ENCODE results near the gene ZNF783. TPM values are rescaled to one million over a fixed set of nuclear protein-coding genes. Genes with fewer than 3 reads are reported as not detected.

Gene ZNF783
- polyA plus RNA-seq, 1 donor (not counting 4 experiments of a cell fraction or from before 2014, with no cell fraction given), result 4.2 TPM

DNA sequence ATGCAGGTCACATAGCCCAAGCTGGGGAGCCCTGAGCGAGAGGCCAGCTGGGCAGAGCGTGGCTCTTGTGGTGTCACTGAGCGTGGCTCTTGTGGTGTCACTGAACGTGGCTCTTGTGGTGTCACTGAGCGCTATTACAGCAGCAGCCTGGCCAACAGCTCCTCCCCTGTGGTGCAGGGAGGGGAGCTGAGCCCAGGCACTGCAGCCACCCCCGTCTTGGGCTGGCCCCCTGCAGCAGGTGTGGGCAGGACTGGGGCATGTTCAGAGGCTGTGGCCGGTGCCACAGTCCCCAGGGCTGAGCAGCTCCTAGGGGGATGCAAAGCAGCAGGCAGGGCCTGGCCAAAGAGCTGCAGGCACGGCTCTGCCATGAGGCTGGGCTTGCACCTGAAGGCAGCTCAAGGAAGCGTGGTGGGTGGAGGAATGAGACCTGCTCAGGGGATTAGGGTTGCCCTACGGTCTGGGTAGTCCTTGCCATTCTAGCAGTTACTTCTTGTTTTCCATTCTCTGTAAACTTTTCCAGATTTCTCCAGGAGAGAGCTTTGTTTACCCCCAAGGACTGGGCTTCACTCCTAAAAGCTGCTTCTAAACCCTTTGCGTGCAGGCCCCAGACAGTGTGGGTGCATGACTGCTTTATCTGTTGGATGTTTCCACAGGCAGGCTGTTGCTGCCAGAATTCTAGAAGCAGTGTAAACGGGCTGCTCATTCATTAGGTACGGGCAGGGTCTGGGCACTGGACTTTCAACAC lies 29.2 kb downstream of the ZNF783 start:
- no peak overlapping the region for H2AFZ ChIP-seq (ENCODE audit: control insufficient read depth, low read length)
- H3K4me3 ChIP-seq (ENCODE audit: control insufficient read depth in 2 of 3, extremely low read depth in 1 of 3, insufficient read depth in 2 of 3, low read depth in 1 of 3, low read length in 3 of 3), result no peak overlapping the region
- no peaks in the 10 kb centered on the region for H4K20me1 ChIP-seq (ENCODE audit: control insufficient read depth, extremely low read depth, insufficient read depth, low read length)
- H3K79me2 ChIP-seq (ENCODE audit: control insufficient read depth, insufficient read depth, low read length), result no peaks in the 10 kb centered on the region
- H3K27me3 ChIP-seq (ENCODE audit: control insufficient read depth, extremely low read depth, insufficient read depth, low read length), result no peaks in the 10 kb centered on the region
- DNase-seq (ENCODE audit: low read depth, low spot score), result no peak
- no peak for FAIRE-seq
- no peak overlapping the region for H3K9ac ChIP-seq (ENCODE audit: control insufficient read depth, extremely low read depth, insufficient read depth, low read length)
- H3K36me3 ChIP-seq (ENCODE audit: control insufficient read depth in 2 of 2, extremely low read depth in 1 of 2, insufficient read depth in 2 of 2, low read length in 2 of 2), result peaks cover 0 to 6% of the 10 kb centered on the region in 2 experiments
- H3K4me2 ChIP-seq (ENCODE audit: control insufficient read depth, extremely low read depth, insufficient read depth, low read depth, low read length), result no peak overlapping the region
- peaks cover 10% of the 10 kb centered on the region for H3K4me1 ChIP-seq (ENCODE audit: control insufficient read depth, extremely low read depth, insufficient read depth, low read length)
- H3K9me1 ChIP-seq (ENCODE audit: control insufficient read depth, extremely low read depth, insufficient read depth, low read length), result no peaks in the 10 kb centered on the region
- no peak overlapping the region for H3K27ac ChIP-seq (ENCODE audit: control insufficient read depth, insufficient read depth, low read length)
- dilution Hi-C loops (cut with MboI; ENCODE audit: extremely low pct_ligation_motif_present, low sequenced_read_pairs), result no loop called here
- TF ChIP-seq, protein P1, sequence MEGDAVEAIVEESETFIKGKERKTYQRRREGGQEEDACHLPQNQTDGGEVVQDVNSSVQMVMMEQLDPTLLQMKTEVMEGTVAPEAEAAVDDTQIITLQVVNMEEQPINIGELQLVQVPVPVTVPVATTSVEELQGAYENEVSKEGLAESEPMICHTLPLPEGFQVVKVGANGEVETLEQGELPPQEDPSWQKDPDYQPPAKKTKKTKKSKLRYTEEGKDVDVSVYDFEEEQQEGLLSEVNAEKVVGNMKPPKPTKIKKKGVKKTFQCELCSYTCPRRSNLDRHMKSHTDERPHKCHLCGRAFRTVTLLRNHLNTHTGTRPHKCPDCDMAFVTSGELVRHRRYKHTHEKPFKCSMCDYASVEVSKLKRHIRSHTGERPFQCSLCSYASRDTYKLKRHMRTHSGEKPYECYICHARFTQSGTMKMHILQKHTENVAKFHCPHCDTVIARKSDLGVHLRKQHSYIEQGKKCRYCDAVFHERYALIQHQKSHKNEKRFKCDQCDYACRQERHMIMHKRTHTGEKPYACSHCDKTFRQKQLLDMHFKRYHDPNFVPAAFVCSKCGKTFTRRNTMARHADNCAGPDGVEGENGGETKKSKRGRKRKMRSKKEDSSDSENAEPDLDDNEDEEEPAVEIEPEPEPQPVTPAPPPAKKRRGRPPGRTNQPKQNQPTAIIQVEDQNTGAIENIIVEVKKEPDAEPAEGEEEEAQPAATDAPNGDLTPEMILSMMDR (optimal IDR thresholded peaks at IDR 0.05 in 1 of 3, IDR thresholded peaks at IDR 0.05 in 1 of 3, conservative IDR thresholded peaks at IDR 0.05 in 1 of 3; ENCODE audit: extremely low read depth in 1 of 3, insufficient read depth in 2 of 3, low read length in 3 of 3), result no peak
- no peak for TF ChIP-seq EZH2 (IDR thresholded peaks at IDR 0.05; ENCODE audit: low read length)
- no peaks in the 10 kb centered on the region for H3K9me3 ChIP-seq (ENCODE audit: control insufficient read depth, low read depth, low read length)

DNA sequence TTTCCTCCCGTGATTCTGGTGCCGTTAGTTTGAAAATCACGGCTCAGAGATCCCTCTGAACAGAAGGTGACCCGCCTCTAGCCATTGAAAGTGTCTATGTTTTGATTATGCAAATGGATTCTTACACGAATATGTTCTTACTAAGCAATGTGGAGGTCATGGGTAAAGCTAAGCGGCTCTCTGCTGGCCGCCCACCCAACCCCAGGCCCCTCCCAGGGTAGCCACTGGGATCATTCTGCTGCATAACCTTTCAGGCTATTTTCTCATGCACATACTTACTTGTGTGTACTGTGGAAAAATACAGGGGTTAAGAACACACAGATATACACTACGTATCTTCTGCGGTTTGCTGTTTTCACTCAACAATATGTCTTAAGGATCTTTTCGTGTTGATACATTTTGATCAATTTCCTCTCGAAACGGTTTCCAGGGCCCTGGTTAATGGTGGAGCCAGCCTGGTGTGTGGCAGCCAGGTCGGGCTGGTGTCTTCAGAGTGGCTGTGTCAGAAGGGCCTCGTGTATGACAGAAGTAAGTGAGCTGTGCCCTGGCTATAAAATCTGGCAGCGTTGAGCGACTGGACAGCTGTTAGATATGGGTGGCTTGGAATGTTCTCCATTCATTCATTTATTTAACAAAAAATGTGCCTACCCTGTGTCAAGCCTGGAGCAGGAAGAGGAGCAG lies 29.9 kb downstream of the ZNF783 start:
- no peak for TF ChIP-seq EZH2 (IDR thresholded peaks at IDR 0.05; ENCODE audit: low read length)
- TF ChIP-seq, protein P1 (optimal IDR thresholded peaks at IDR 0.05 in 1 of 3, IDR thresholded peaks at IDR 0.05 in 1 of 3, conservative IDR thresholded peaks at IDR 0.05 in 1 of 3; ENCODE audit: extremely low read depth in 1 of 3, insufficient read depth in 2 of 3, low read length in 3 of 3), result no peak
- Histone ChIP-seq H4K20me1 (ENCODE audit: control insufficient read depth, extremely low read depth, insufficient read depth, low read length) (no peaks in the 10 kb centered on the region), H3K4me1 (ENCODE audit: control insufficient read depth, extremely low read depth, insufficient read depth, low read length) (peaks cover 4% of the 10 kb centered on the region), H3K36me3 (ENCODE audit: control insufficient read depth in 2 of 2, extremely low read depth in 1 of 2, insufficient read depth in 2 of 2, low read length in 2 of 2) (peaks cover 0 to 6% of the 10 kb centered on the region in 2 experiments), H3K9ac (ENCODE audit: control insufficient read depth, extremely low read depth, insufficient read depth, low read length) (no peak overlapping the region), H3K4me3 (ENCODE audit: control insufficient read depth in 2 of 3, extremely low read depth in 1 of 3, insufficient read depth in 2 of 3, low read depth in 1 of 3, low read length in 3 of 3) (no peak overlapping the region), H3K9me3 (ENCODE audit: control insufficient read depth, low read depth, low read length) (no peaks in the 10 kb centered on the region), H3K27ac (ENCODE audit: control insufficient read depth, insufficient read depth, low read length) (no peak overlapping the region), H3K4me2 (ENCODE audit: control insufficient read depth, extremely low read depth, insufficient read depth, low read depth, low read length) (no peak overlapping the region), H3K27me3 (ENCODE audit: control insufficient read depth, extremely low read depth, insufficient read depth, low read length) (no peaks in the 10 kb centered on the region), H3K9me1 (ENCODE audit: control insufficient read depth, extremely low read depth, insufficient read depth, low read length) (no peaks in the 10 kb centered on the region), H3K79me2 (ENCODE audit: control insufficient read depth, insufficient read depth, low read length) (no peaks in the 10 kb centered on the region), H2AFZ (ENCODE audit: control insufficient read depth, low read length) (no peak overlapping the region)
- dilution Hi-C loops (cut with MboI; ENCODE audit: extremely low pct_ligation_motif_present, low sequenced_read_pairs), result no loop called here
- FAIRE-seq, result no peak
- no peak for DNase-seq (ENCODE audit: low read depth, low spot score)
